Panc1 (cell line): ENCODE data around the gene RPS6KA4. TPM values are rescaled to one million over a fixed set of nuclear protein-coding genes. Genes with fewer than 3 reads are reported as not detected.

ENCODE experiments used
- ATAC-seq: fragments of 200-7000 bp; cut with Tn5 transposase; 2 replicates; pipeline ENCODE4 v1.9.1; 2020; ENCODE audit warnings: mild to moderate bottlenecking, moderate library complexity
- BruUV-seq: library from RNA; stranded (reverse); fragments of 400-500 nt; replicated peaks from 2 replicates; lab custom pipeline; 2021; lab: Mats Ljungman, UMichigan
- CTCF ChIA-PET: fragments of 300-600 bp; sonication (Branson Sonifier 250); formaldehyde crosslinking; loops from one replicate; lab custom pipeline; 2022; ENCODE audit warnings: antibody characterized with exemption; lab: Charles Lee
- POLR2A ChIA-PET: fragments of 300-600 bp; sonication (Branson Sonifier 250); formaldehyde crosslinking; loops from one replicate; lab custom pipeline; 2022; ENCODE audit warnings: antibody characterized with exemption; lab: Charles Lee
- DNase-seq: peaks from one replicate; pipeline ENCODE4 v3.0.0-alpha.2; 2010; ENCODE audit warnings: low read depth, low spot score
- H3K27ac ChIP-seq: 2 replicates; pipeline ENCODE4 v1.5.1; 2011; ENCODE audit warnings: mild to moderate bottlenecking, low read length, inconsistent platforms
- H3K27me3 ChIP-seq: fragments of 200-500 bp; sonication (Bioruptor generic); 2 replicates; pipeline ENCODE4 v1.6.0; 2014; ENCODE audit warnings: low read length, inconsistent platforms; ENCODE audit not compliant: control insufficient read depth, insufficient read depth
- H3K36me3 ChIP-seq: fragments of 200-500 bp; sonication (Bioruptor generic); 2 replicates; pipeline ENCODE4 v1.5.1; 2014; ENCODE audit warnings: inconsistent platforms, mild to moderate bottlenecking, low read length, moderate library complexity; ENCODE audit not compliant: control insufficient read depth, insufficient read depth
- H3K4me1 ChIP-seq: 2 replicates; pipeline ENCODE4 v1.5.1; 2011; ENCODE audit warnings: inconsistent platforms, mild to moderate bottlenecking, low read length, moderate library complexity; ENCODE audit not compliant: control insufficient read depth, insufficient read depth
- H3K4me3 ChIP-seq, 2 experiments: 2 replicates each; pipeline ENCODE4 v1.5.1; 2011 to 2012; ENCODE audit warnings: low read depth in 2 of 2, low read length in 2 of 2, mild to moderate bottlenecking in 2 of 2, inconsistent platforms in 1 of 2, moderate library complexity in 1 of 2
- H3K9me3 ChIP-seq: fragments of 200-500 bp; sonication (Bioruptor generic); 2 replicates; pipeline ENCODE4 v1.5.1; 2014; ENCODE audit warnings: low read depth, mild to moderate bottlenecking, inconsistent platforms, low read length, moderate library complexity; ENCODE audit not compliant: control insufficient read depth, insufficient read depth
- POLR2AphosphoS5 ChIP-seq: IDR thresholded peaks from 2 replicates; pipeline ENCODE4 v1.6.1; 2012; ENCODE audit warnings: mild to moderate bottlenecking, low read depth, low read length, moderate library complexity
- SIN3A ChIP-seq: IDR thresholded peaks from 2 replicates; pipeline ENCODE4 v1.6.1; 2012; ENCODE audit warnings: low read depth, mild to moderate bottlenecking, low read length, moderate library complexity, borderline replicate concordance; ENCODE audit not compliant: insufficient read depth
- TCF7L2 ChIP-seq: IDR thresholded peaks from 2 replicates; pipeline ENCODE4 v1.6.1; 2011; ENCODE audit warnings: mild to moderate bottlenecking, low read depth, low read length, inconsistent platforms
- in situ Hi-C: cut with HindIII; loops from 2 replicates; pipeline ENCODE4 v1.10.0; 2016; ENCODE audit warnings: low sequenced_read_pairs, low pct_unique_long_range_greater_than_20kb
- intact Hi-C: fragments of 100-400 bp; cut with micrococcal nuclease; formaldehyde crosslinking; loops from one replicate; pipeline ENCODE4 v1.10.0; 2022; ENCODE audit not compliant: unreplicated experiment
- total RNA-seq: library from RNA; stranded (reverse); gene quantifications from one replicate; pipeline ENCODE4 v1.2.1, GENCODE V29; 2021; ENCODE audit not compliant: unreplicated experiment
- TF ChIP-seq, protein P1 (sequence below), 2 experiments: IDR thresholded peaks; 2 replicates each; pipeline ENCODE4 v1.6.1; 2011 to 2012; ENCODE audit warnings: low read depth in 2 of 2, control low read depth in 1 of 2, low read length in 1 of 2, mild to moderate bottlenecking in 1 of 2, moderate library complexity in 1 of 2; ENCODE audit not compliant: insufficient read depth in 1 of 2
- TF ChIP-seq, protein P2 (sequence below): fragments of 450-650 bp; IDR thresholded peaks from 2 replicates; pipeline ENCODE4 v1.5.1; 2017; ENCODE audit warnings: mild to moderate bottlenecking

The RPS6KA4 gene
- total RNA-seq, 1 experiment from 2014 or later, result 74.0 TPM

DNA sequence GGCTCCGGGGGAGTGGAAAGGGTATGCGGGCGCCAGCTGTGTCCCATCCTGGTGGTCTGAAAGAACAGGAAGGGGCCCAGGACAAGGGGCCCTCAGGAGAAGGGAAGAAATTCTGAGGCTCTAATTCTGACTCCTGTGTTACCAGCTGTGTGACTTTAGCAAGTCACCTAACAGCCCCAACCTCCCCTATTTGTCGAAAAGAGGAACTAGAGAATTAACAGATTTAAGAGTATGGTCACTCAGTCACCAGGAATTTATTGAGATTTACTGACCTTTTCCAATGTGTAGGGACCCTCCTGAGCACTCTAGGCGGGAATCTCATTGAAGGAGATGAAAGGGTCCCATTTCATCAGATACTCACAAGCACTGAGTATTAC is 14.6 kb downstream of the RPS6KA4 start:
- DNase-seq (no peak), ATAC-seq (no peak)
- H3K9me3 ChIP-seq, result no peaks in the 10 kb centered on the region
- BruUV-seq, result no TSS peak
- H3K36me3 ChIP-seq, result no peaks in the 10 kb centered on the region
- H3K4me1 ChIP-seq, result peaks cover 5% of the 10 kb centered on the region; the same call in 1 of the 2 replicates
- intact Hi-C loops, result no loop called here
- no peaks in the 10 kb centered on the region for H3K27me3 ChIP-seq
- TF ChIP-seq SIN3A (no peak), POLR2AphosphoS5 (no peak), TCF7L2 (no peak)
- TF ChIP-seq, protein P1, sequence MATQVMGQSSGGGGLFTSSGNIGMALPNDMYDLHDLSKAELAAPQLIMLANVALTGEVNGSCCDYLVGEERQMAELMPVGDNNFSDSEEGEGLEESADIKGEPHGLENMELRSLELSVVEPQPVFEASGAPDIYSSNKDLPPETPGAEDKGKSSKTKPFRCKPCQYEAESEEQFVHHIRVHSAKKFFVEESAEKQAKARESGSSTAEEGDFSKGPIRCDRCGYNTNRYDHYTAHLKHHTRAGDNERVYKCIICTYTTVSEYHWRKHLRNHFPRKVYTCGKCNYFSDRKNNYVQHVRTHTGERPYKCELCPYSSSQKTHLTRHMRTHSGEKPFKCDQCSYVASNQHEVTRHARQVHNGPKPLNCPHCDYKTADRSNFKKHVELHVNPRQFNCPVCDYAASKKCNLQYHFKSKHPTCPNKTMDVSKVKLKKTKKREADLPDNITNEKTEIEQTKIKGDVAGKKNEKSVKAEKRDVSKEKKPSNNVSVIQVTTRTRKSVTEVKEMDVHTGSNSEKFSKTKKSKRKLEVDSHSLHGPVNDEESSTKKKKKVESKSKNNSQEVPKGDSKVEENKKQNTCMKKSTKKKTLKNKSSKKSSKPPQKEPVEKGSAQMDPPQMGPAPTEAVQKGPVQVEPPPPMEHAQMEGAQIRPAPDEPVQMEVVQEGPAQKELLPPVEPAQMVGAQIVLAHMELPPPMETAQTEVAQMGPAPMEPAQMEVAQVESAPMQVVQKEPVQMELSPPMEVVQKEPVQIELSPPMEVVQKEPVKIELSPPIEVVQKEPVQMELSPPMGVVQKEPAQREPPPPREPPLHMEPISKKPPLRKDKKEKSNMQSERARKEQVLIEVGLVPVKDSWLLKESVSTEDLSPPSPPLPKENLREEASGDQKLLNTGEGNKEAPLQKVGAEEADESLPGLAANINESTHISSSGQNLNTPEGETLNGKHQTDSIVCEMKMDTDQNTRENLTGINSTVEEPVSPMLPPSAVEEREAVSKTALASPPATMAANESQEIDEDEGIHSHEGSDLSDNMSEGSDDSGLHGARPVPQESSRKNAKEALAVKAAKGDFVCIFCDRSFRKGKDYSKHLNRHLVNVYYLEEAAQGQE (IDR thresholded peaks at IDR 0.05; ENCODE audit: insufficient read depth in 1 of 2, low read depth in 2 of 2, low read length in 1 of 2), result no peak
- TF ChIP-seq, protein P2, sequence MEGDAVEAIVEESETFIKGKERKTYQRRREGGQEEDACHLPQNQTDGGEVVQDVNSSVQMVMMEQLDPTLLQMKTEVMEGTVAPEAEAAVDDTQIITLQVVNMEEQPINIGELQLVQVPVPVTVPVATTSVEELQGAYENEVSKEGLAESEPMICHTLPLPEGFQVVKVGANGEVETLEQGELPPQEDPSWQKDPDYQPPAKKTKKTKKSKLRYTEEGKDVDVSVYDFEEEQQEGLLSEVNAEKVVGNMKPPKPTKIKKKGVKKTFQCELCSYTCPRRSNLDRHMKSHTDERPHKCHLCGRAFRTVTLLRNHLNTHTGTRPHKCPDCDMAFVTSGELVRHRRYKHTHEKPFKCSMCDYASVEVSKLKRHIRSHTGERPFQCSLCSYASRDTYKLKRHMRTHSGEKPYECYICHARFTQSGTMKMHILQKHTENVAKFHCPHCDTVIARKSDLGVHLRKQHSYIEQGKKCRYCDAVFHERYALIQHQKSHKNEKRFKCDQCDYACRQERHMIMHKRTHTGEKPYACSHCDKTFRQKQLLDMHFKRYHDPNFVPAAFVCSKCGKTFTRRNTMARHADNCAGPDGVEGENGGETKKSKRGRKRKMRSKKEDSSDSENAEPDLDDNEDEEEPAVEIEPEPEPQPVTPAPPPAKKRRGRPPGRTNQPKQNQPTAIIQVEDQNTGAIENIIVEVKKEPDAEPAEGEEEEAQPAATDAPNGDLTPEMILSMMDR, result no peak
- peak overlapping the region; percentile 30 to 42 for H3K4me3 ChIP-seq
- in situ Hi-C loops, result no loop called here
- no peak overlapping the region for H3K27ac ChIP-seq
- POLR2A ChIA-PET, result no interaction called here
- CTCF ChIA-PET, result no interaction called here

DNA sequence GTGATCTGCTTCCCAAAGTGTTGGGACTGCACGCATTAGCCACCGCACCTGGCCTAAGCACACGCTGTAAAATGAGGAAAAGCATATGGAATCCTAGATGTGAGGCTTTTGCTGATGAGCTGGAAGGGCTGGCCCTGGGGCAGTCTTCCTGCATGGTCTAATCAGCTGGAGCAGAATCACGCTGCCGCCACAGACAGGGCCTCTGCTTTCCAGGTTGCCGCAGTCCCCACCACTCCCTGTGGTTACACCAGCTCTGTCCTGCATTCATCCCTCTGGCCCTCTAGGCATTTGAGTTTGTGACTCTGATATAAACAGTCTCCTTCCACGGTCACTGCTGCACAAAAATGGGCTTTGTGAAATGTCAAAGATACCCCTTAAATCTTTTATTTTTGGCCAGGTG is 17.1 kb downstream of the RPS6KA4 start:
- no peak overlapping the region for H3K27ac ChIP-seq
- H3K9me3 ChIP-seq, result no peaks in the 10 kb centered on the region
- intact Hi-C loops, result no loop called here
- in situ Hi-C loops, result no loop called here
- ChIA-PET CTCF (interaction anchor here (0.5 to 0.7 kb wide), 4 partner anchors 22 to 1130 kb away, joined by 3 to 6 read pairs (median 5); no protein-coding TSS in a partner anchor), POLR2A (interaction anchor here (0.7 kb wide), 1 partner anchor 359 kb away, joined by 8 read pairs; no protein-coding TSS in a partner anchor)
- DNase-seq (no peak), ATAC-seq (no peak)
- peaks cover 5% of the 10 kb centered on the region; the same call in 1 of the 2 replicates for H3K4me1 ChIP-seq
- H3K4me3 ChIP-seq, result no peak overlapping the region
- TF ChIP-seq, protein P2, result no peak
- TF ChIP-seq TCF7L2 (no peak), POLR2AphosphoS5 (no peak), SIN3A (no peak)
- TF ChIP-seq, protein P1 (IDR thresholded peaks at IDR 0.05; ENCODE audit: insufficient read depth in 1 of 2, low read depth in 2 of 2, low read length in 1 of 2), result no peak
- BruUV-seq, result no TSS peak
- H3K36me3 ChIP-seq, result no peaks in the 10 kb centered on the region
- no peaks in the 10 kb centered on the region for H3K27me3 ChIP-seq
